Measurements from ENCODE around the gene FLVCR2.

- TF ChIP-seq TBX2 (CRISPR knock-in tag; IDR thresholded peaks at IDR 0.05; ENCODE audit: borderline replicate concordance): no peak
- TF ChIP-seq HCFC1 (IDR thresholded peaks at IDR 0.05; ENCODE audit: low read depth, low read length): no peak
- TF ChIP-seq ZC3H13 (CRISPR knock-in tag; IDR thresholded peaks at IDR 0.05): no peak
These were observed 9.6 kb upstream of the FLVCR2 start for GRCh38 chr14:75568791-75569190.

Measured in HepG2 (cell line).